T-helper 2 cell treated with Interferon-gamma antibody and Interleukin-4, amounts not matched to agents 100 ng/mL and 5 ng/mL, for 36 hours (primary cell): ENCODE data around the gene SCAF1. TPM values are rescaled to one million over a fixed set of nuclear protein-coding genes. Genes with fewer than 3 reads are reported as not detected.

Experiments used
- intact Hi-C: fragments of 100-400 bp; cut with micrococcal nuclease; formaldehyde crosslinking; loops from one replicate; pipeline ENCODE4 v1.15.1; 2023
- total RNA-seq: library from RNA; stranded (reverse); gene quantifications from 2 replicates; pipeline ENCODE4 v1.2.3, GENCODE V29; 2022

SCAF1 gene
- total RNA-seq, 1 donor from 2014 or later, result 65.4 TPM

DNA sequence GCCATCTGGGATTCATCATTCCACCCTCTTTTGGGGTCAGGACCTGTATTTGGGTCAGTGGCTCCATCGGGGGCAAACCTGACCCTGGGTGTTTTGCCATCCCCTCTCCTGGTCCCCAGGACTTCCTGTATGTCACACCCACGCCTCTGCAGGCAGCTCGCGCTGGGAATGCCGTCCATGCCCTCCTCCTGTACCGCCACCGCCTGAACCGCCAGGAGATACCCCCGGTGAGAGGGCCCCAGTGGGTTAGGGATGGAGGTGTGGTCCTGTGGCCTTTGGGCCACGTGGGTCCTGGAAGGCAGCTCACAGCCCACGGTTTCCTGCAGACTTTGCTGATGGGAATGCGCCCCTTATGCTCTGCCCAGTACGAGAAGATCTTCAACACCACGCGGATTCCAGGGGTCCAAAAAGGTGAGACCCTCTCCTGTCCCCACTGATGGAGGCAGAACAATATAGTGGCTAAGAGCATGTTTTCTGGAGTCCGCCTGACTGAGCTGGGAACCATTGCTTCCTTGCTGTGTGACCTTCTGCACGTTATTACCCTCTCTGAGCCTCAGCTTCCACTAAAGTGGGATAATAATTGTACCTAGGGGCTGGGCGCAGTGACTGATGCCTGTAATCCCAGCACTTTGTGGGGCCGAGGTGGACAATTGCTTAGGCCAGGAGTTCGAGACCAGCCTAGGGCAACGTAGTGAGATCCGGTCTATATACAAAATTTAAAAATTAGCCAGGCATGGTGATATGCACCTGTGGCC, 63.1 kb downstream of the SCAF1 start:
- intact Hi-C loops, result no loop called here

DNA sequence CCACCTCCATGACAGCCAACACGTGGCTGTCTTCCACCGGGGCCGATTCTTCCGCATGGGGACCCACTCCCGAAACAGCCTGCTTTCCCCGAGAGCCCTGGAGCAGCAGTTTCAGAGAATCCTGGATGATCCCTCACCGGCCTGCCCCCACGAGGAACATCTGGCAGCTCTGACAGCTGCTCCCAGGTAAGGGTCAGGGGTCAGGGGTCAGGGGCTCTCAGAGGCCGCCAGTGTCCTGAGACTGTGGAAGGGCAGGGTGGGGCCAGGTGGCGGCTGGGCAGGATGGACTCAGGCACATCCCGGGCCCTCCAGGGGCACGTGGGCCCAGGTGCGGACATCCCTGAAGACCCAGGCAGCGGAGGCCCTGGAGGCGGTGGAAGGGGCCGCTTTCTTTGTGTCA, 63.9 kb downstream of the SCAF1 start:
- intact Hi-C loops, result no loop called here

Other genes starting within 250 kb of the SCAF1 start
- not detected in 2 replicates for gene PTH2, start 218.8 kb upstream of the SCAF1 start, total RNA-seq
- gene GFY, start 216.8 kb upstream of the SCAF1 start, total RNA-seq, result not detected in 2 replicates
- 0.07 and 0.09 TPM in 2 replicates for gene SLC17A7, start 200.7 kb upstream of the SCAF1 start, total RNA-seq
- gene PIH1D1, start 190.4 kb upstream of the SCAF1 start, total RNA-seq, result 146 and 150 TPM in 2 replicates
- gene ALDH16A1, start 189.0 kb upstream of the SCAF1 start, total RNA-seq, result 45.5 and 47.5 TPM in 2 replicates
- 271 and 275 TPM in 2 replicates for gene FLT3LG, start 168.0 kb upstream of the SCAF1 start, total RNA-seq
- gene RPL13A, start 154.6 kb upstream of the SCAF1 start, total RNA-seq, result 2,471 and 2,495 TPM in 2 replicates
- gene RPS11, start 145.8 kb upstream of the SCAF1 start, total RNA-seq, result 2,021 and 2,052 TPM in 2 replicates
- gene FCGRT, start 129.5 kb upstream of the SCAF1 start, total RNA-seq, result 7.4 and 8.5 TPM in 2 replicates
- 3.0 and 3.9 TPM in 2 replicates for gene RCN3, start 114.2 kb upstream of the SCAF1 start, total RNA-seq
- 172 and 174 TPM in 2 replicates for gene NOSIP, start 61.7 kb upstream of the SCAF1 start, total RNA-seq
- 0.82 and 1.1 TPM in 2 replicates for gene PRRG2, start 60.9 kb upstream of the SCAF1 start, total RNA-seq
- gene PRR12, start 51.0 kb upstream of the SCAF1 start, total RNA-seq, result 42.0 and 43.3 TPM in 2 replicates
- 6.8 and 9.3 TPM in 2 replicates for gene RRAS, start 2.1 kb upstream of the SCAF1 start, total RNA-seq
- 135 and 158 TPM in 2 replicates for gene IRF3, start 23.6 kb downstream of the SCAF1 start, total RNA-seq
- gene BCL2L12, start 23.7 kb downstream of the SCAF1 start, total RNA-seq, result 70.4 and 75.7 TPM in 2 replicates
- 173 and 187 TPM in 2 replicates for gene PRMT1, start 35.1 kb downstream of the SCAF1 start, total RNA-seq
- gene ADM5, start 47.4 kb downstream of the SCAF1 start, total RNA-seq, result 4.8 and 4.9 TPM in 2 replicates
- 2.4 and 3.8 TPM in 2 replicates for gene CPT1C, start 48.9 kb downstream of the SCAF1 start, total RNA-seq
- gene TSKS, start 121.1 kb downstream of the SCAF1 start, total RNA-seq, result 2.9 and 3.3 TPM in 2 replicates
- 70.9 and 73.8 TPM in 2 replicates for gene AP2A1, start 124.8 kb downstream of the SCAF1 start, total RNA-seq
- 11.3 and 11.5 TPM in 2 replicates for gene FUZ, start 171.1 kb downstream of the SCAF1 start, total RNA-seq
- 54.1 and 56.1 TPM in 2 replicates for gene MED25, start 176.1 kb downstream of the SCAF1 start, total RNA-seq
- 90.5 and 96.0 TPM in 2 replicates for gene PTOV1, start 208.9 kb downstream of the SCAF1 start, total RNA-seq
- 146 and 160 TPM in 2 replicates for gene PNKP, start 225.4 kb downstream of the SCAF1 start, total RNA-seq
- gene AKT1S1, start 235.1 kb downstream of the SCAF1 start, total RNA-seq, result 15.8 and 18.4 TPM in 2 replicates
- 22.9 and 26.6 TPM in 2 replicates for gene TBC1D17, start 235.5 kb downstream of the SCAF1 start, total RNA-seq